Endothelial cell (in vitro differentiated cells): Measurements from ENCODE around the gene GGT5. TPM values are rescaled to one million over a fixed set of nuclear protein-coding genes. Genes with fewer than 3 reads are reported as not detected.
"Not testable (repeated sequence)": the region's sequence is repeated elsewhere in the genome, so short reads cannot be mapped to it uniquely, and the experiment has no call there.

Experiments used
- DNase-seq: peaks from one replicate; pipeline ENCODE4 v3.0.0; 2021; ENCODE audit warnings: low spot score
- H3K27ac Mint-ChIP-seq: one replicate; pipeline ENCODE4 v1.8.0; 2021; ENCODE audit warnings: mixed read lengths, inconsistent platforms; ENCODE audit not compliant: unreplicated experiment
- H3K27me3 Mint-ChIP-seq: one replicate; pipeline ENCODE4 v1.8.0; 2021; ENCODE audit warnings: mild to moderate bottlenecking, moderate library complexity, mixed read lengths, inconsistent platforms; ENCODE audit not compliant: unreplicated experiment
- H3K36me3 Mint-ChIP-seq: one replicate; pipeline ENCODE4 v1.8.0; 2021; ENCODE audit warnings: mild to moderate bottlenecking, low read depth, mixed read lengths, inconsistent platforms; ENCODE audit not compliant: unreplicated experiment
- H3K4me1 Mint-ChIP-seq: one replicate; pipeline ENCODE4 v1.8.0; 2021; ENCODE audit warnings: mild to moderate bottlenecking, mixed read lengths, inconsistent platforms; ENCODE audit not compliant: unreplicated experiment
- H3K4me3 Mint-ChIP-seq: one replicate; pipeline ENCODE4 v1.8.0; 2021; ENCODE audit warnings: mild to moderate bottlenecking, mixed read lengths, inconsistent platforms; ENCODE audit not compliant: unreplicated experiment
- H3K9me3 Mint-ChIP-seq: one replicate; pipeline ENCODE4 v1.8.0; 2021; ENCODE audit warnings: mixed read lengths, inconsistent platforms; ENCODE audit not compliant: unreplicated experiment
- CTCF ChIP-seq: fragments of 200-600 bp; sonication (generic); IDR thresholded peaks from one replicate; pipeline ENCODE4 v1.5.0; 2021; ENCODE audit warnings: antibody characterized with exemption; ENCODE audit not compliant: unreplicated experiment
- total RNA-seq: library from RNA; stranded (reverse); fragmentation: NEBNext Ultra II Directional; extraction: Animal tissue kit (Norgen Biotek cat#: 25700); gene quantifications from one replicate; pipeline ENCODE4 v1.2.1, GENCODE V29; 2021; ENCODE audit not compliant: unreplicated experiment

GGT5 gene
- total RNA-seq, 1 donor from 2014 or later = 1.6 TPM

- Mint-ChIP-seq H3K9me3 (no peaks in the 10 kb centered on the region), H3K4me3 (peak overlapping the region; percentile 3), H3K4me1 (peaks cover 26% of the 10 kb centered on the region), H3K27ac (peak overlapping the region; percentile 10), H3K36me3 (no peaks in the 10 kb centered on the region), H3K27me3 (peaks cover 5% of the 10 kb centered on the region)
- DNase-seq = no peak
- no peak for TF ChIP-seq CTCF
Observed at GRCh38 chr22:24244144-24244787, 616 bp downstream of the GGT5 start.

GRCh38 chr22:24243417-24243816 lies 1.5 kb downstream of the GGT5 start:
- not testable (repeated sequence) for H3K9me3 Mint-ChIP-seq, H3K36me3 Mint-ChIP-seq, H3K27me3 Mint-ChIP-seq, H3K4me3 Mint-ChIP-seq, DNase-seq
- peaks cover 26% of the 10 kb centered on the region for H3K4me1 Mint-ChIP-seq
- H3K27ac Mint-ChIP-seq = peak overlapping the region; percentile 52

- H3K4me3 Mint-ChIP-seq, H3K27me3 Mint-ChIP-seq, H3K27ac Mint-ChIP-seq, DNase-seq, H3K9me3 Mint-ChIP-seq, H3K36me3 Mint-ChIP-seq: not testable (repeated sequence)
- H3K4me1 Mint-ChIP-seq = peaks cover 26% of the 10 kb centered on the region
Observed at GRCh38 chr22:24240985-24241692, 3.7 kb downstream of the GGT5 start.

- TF ChIP-seq CTCF = no peak
- no peaks in the 10 kb centered on the region for H3K9me3 Mint-ChIP-seq
- H3K27ac Mint-ChIP-seq = no peak overlapping the region
- peaks cover 26% of the 10 kb centered on the region for H3K4me1 Mint-ChIP-seq
- no peaks in the 10 kb centered on the region for H3K36me3 Mint-ChIP-seq
- H3K27me3 Mint-ChIP-seq = peaks cover 5% of the 10 kb centered on the region
- no peak for DNase-seq
- no peak overlapping the region for H3K4me3 Mint-ChIP-seq
Observed at GRCh38 chr22:24240381-24240780, 4.5 kb downstream of the GGT5 start.

GRCh38 chr22:24238101-24238694 lies 6.7 kb downstream of the GGT5 start:
- not testable (repeated sequence) for H3K4me3 Mint-ChIP-seq, DNase-seq, H3K9me3 Mint-ChIP-seq, H3K27ac Mint-ChIP-seq, H3K36me3 Mint-ChIP-seq, H3K27me3 Mint-ChIP-seq
- H3K4me1 Mint-ChIP-seq = peaks cover 15% of the 10 kb centered on the region

- TF ChIP-seq CTCF = no peak
- H3K27me3 Mint-ChIP-seq = no peaks in the 10 kb centered on the region
- no peaks in the 10 kb centered on the region for H3K9me3 Mint-ChIP-seq
- H3K27ac Mint-ChIP-seq = no peak overlapping the region
- no peak for DNase-seq
- H3K4me1 Mint-ChIP-seq = peaks cover 4% of the 10 kb centered on the region
- H3K36me3 Mint-ChIP-seq = no peaks in the 10 kb centered on the region
- no peak overlapping the region for H3K4me3 Mint-ChIP-seq
Observed at GRCh38 chr22:24236656-24237055, 8.2 kb downstream of the GGT5 start.
